ENCODE data around the gene LYSMD2.

DNA sequence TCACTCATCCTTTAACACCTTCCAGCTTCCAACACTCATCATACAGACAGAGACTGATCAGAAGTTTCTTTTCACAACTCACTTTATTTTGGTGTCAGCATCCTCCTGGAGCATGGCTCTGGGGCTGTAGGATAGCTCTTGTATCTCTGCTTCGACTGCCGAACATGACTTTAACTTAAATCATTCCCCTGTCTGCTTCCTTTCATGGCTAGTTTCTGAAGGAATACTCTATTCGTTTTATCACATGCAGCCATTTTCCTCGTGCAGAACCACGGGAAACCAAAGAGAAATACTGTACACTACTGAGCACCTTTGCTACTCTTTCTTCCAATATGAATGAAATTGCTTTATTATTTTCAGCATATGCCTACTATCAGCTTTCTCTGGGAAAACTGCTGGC is 11.9 kb upstream of the LYSMD2 start:
- TF ChIP-seq POLR2A (IDR thresholded peaks at IDR 0.05), result no peak
- TF ChIP-seq, protein P1, sequence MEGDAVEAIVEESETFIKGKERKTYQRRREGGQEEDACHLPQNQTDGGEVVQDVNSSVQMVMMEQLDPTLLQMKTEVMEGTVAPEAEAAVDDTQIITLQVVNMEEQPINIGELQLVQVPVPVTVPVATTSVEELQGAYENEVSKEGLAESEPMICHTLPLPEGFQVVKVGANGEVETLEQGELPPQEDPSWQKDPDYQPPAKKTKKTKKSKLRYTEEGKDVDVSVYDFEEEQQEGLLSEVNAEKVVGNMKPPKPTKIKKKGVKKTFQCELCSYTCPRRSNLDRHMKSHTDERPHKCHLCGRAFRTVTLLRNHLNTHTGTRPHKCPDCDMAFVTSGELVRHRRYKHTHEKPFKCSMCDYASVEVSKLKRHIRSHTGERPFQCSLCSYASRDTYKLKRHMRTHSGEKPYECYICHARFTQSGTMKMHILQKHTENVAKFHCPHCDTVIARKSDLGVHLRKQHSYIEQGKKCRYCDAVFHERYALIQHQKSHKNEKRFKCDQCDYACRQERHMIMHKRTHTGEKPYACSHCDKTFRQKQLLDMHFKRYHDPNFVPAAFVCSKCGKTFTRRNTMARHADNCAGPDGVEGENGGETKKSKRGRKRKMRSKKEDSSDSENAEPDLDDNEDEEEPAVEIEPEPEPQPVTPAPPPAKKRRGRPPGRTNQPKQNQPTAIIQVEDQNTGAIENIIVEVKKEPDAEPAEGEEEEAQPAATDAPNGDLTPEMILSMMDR (IDR thresholded peaks at IDR 0.05 in 8 of 11, conservative IDR thresholded peaks at IDR 0.05 in 3 of 11), result no peak

Measured in spleen (tissue), 7 donors.